ENCODE results near the gene ADD1.
"Not testable (repeated sequence)": the region's sequence is repeated elsewhere in the genome, so short reads cannot be mapped to it uniquely, and the experiment has no call there.

The ADD1 gene

DNA sequence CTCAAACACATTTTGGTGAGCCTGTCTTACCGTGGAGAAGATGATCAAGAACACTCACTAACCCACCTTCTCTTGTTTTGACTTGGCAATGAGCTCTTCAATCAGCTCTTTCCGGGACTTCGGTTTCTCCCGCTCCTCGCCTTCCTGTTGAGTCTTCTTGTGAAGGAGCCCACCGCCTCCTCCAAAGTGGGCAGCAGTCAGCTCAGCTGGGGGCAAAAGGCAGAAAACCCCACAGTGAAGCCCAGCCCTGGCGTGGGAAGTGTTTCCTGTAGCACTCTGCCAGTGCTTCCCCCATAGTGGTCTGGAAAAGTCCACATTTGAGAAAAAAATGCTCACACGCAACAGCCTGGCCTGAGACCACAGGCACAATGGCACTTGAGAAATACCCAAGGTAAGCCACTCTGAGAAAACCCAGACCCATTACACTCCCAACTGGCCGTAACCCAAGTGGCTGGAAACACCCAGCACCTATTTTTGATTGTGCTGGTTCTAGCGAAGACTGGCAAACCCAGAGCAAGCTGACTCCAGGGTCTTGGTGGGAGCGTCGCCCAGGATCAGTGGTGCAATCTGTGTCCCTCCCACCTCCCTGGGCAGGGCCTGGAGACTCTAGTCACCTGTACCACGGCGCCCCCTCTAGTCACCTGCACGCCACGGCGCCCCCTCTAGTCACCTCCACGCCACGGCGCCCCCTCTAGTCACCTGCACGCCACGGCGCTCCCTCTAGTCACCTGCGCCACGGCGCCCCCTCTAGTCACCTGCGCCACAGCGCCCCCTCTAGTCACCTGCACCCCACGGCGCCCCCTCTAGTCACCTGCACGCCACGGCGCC is 110.9 kb downstream of the ADD1 start:
- Histone ChIP-seq H3K4me1 (ENCODE audit: control insufficient read depth, insufficient read depth, low read length) (peaks cover 4% of the 10 kb centered on the region), H3K27me3 (ENCODE audit: control insufficient read depth in 1 of 2, insufficient read depth in 2 of 2, low read length in 2 of 2) (no peaks in the 10 kb centered on the region), H3K27ac (ENCODE audit: low read length) (no peak overlapping the region), H3K9me3 (ENCODE audit: control insufficient read depth in 2 of 2, low read length in 2 of 2) (no peaks in the 10 kb centered on the region), H3K9ac (ENCODE audit: low read length in 2 of 2) (no peak overlapping the region), H3K4me3 (ENCODE audit: low read length in 2 of 2) (no peak overlapping the region), H3K36me3 (ENCODE audit: control insufficient read depth in 2 of 2, insufficient read depth in 2 of 2, low read length in 2 of 2) (peaks cover 43 to 52% of the 10 kb centered on the region in 2 donors)

GRCh38 chr4:2955186-2956044 is 111.8 kb downstream of the ADD1 start:
- not testable (repeated sequence) for H3K4me1 ChIP-seq (ENCODE audit: control insufficient read depth, insufficient read depth, low read length)

GRCh38 chr4:2958446-2958845 is 114.8 kb downstream of the ADD1 start:
- peaks cover 15 to 23% of the 10 kb centered on the region in 2 donors for H3K36me3 ChIP-seq (ENCODE audit: control insufficient read depth in 2 of 2, insufficient read depth in 2 of 2, low read length in 2 of 2)
- H3K9ac ChIP-seq (ENCODE audit: low read length in 2 of 2) = no peak overlapping the region
- H3K27me3 ChIP-seq (ENCODE audit: control insufficient read depth in 1 of 2, insufficient read depth in 2 of 2, low read length in 2 of 2) = no peaks in the 10 kb centered on the region
- H3K4me1 ChIP-seq (ENCODE audit: control insufficient read depth, insufficient read depth, low read length) = peaks cover 15% of the 10 kb centered on the region
- no peak overlapping the region for H3K4me3 ChIP-seq (ENCODE audit: low read length in 2 of 2)
- no peaks in the 10 kb centered on the region for H3K9me3 ChIP-seq (ENCODE audit: control insufficient read depth in 2 of 2, low read length in 2 of 2)
- H3K27ac ChIP-seq (ENCODE audit: low read length) = no peak overlapping the region

More at GRCh38 chr4:2955186-2956044, 111.8 kb downstream of the ADD1 start:
- not testable (repeated sequence) for H3K27ac ChIP-seq (ENCODE audit: low read length); H3K9ac ChIP-seq (ENCODE audit: low read length in 2 of 2); H3K27me3 ChIP-seq (ENCODE audit: control insufficient read depth in 1 of 2, insufficient read depth in 2 of 2, low read length in 2 of 2); H3K4me3 ChIP-seq (ENCODE audit: low read length in 2 of 2); H3K9me3 ChIP-seq (ENCODE audit: control insufficient read depth in 2 of 2, low read length in 2 of 2)
- H3K36me3 ChIP-seq (ENCODE audit: control insufficient read depth in 2 of 2, insufficient read depth in 2 of 2, low read length in 2 of 2) = peaks cover 34 to 44% of the 10 kb centered on the region in 2 donors

DNA sequence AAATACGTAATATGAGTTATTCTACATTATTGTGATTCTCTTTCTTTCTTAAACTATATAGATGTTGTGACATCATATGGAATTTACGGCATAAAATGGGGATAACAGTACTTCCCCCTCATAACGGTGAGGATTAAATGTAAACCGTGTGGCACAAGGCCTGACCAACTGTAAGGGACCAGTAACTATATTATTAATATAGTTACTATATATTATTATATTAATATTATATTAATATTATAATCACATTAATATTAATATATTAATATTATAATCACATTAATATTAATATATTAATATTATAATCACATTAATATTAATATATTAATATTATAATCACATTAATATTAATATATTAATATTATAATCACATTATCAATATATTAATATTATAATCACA is 116.8 kb downstream of the ADD1 start:
- Histone ChIP-seq H3K4me1 (ENCODE audit: control insufficient read depth, insufficient read depth, low read length) (peaks cover 22% of the 10 kb centered on the region), H3K36me3 (ENCODE audit: control insufficient read depth in 2 of 2, insufficient read depth in 2 of 2, low read length in 2 of 2) (peaks cover 15 to 20% of the 10 kb centered on the region in 2 donors)
- not testable (repeated sequence) for H3K27me3 ChIP-seq (ENCODE audit: control insufficient read depth in 1 of 2, insufficient read depth in 2 of 2, low read length in 2 of 2); H3K9me3 ChIP-seq (ENCODE audit: control insufficient read depth in 2 of 2, low read length in 2 of 2); H3K4me3 ChIP-seq (ENCODE audit: low read length in 2 of 2); H3K27ac ChIP-seq (ENCODE audit: low read length); H3K9ac ChIP-seq (ENCODE audit: low read length in 2 of 2)

DNA sequence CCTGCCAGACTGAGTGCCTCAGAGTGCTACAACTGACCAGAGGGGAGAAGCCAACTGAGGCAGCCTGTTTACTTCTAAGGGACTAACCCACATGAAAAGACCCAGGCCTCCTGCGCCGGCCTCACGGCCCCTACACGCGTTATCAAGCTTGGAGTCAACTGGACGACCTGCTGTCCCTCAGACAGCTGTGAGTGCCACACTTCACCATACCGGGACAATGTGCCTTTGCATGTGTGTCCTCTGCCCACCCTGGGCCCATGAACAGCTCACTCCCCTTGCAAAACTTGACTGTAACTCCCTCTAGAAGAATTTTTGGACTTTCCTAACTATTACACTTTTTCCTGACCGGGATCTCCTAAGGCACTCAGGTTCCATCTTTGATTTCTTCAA is 117.8 kb downstream of the ADD1 start:
- Histone ChIP-seq H3K4me3 (ENCODE audit: low read length in 2 of 2) (peak overlapping the region in 1 of 2 donors; percentile 97), H3K9ac (ENCODE audit: low read length in 2 of 2) (peak overlapping the region; percentile 4 to 5), H3K4me1 (ENCODE audit: control insufficient read depth, insufficient read depth, low read length) (peaks cover 22% of the 10 kb centered on the region), H3K36me3 (ENCODE audit: control insufficient read depth in 2 of 2, insufficient read depth in 2 of 2, low read length in 2 of 2) (peaks cover 6 to 17% of the 10 kb centered on the region in 2 donors), H3K27ac (ENCODE audit: low read length) (no peak overlapping the region), H3K27me3 (ENCODE audit: control insufficient read depth in 1 of 2, insufficient read depth in 2 of 2, low read length in 2 of 2) (no peaks in the 10 kb centered on the region), H3K9me3 (ENCODE audit: control insufficient read depth in 2 of 2, low read length in 2 of 2) (no peaks in the 10 kb centered on the region)

DNA sequence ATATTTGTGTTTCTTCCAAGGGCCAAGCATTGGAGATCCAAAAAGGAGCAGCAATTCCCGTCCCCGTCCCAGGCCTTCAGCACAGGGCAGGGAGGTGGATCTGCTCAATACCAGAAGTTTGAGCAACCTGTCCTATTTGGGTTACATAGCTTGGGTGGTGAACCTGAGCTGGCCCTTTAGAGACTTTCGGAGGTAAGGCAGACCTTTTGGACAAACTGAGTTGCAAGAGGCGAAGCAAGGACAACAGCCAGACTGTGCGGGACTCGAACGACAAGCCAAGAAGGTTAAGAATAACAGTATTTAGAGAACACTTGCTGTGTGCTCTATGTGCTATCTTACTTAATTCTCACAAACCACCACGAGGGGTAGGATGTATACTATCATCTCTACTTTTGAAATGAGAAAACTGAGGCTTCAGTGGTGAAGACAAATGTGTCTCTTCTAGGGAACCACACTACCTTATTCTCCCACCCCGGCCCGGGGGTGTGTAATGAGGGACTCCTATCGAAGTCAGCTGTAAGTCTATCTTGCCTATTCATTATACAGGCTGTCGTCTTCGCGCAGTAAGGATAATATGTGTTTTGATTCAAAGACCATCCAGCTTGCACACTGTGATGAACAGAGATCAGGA is 118.3 kb downstream of the ADD1 start:
- Histone ChIP-seq H3K4me1 (ENCODE audit: control insufficient read depth, insufficient read depth, low read length) (peaks cover 22% of the 10 kb centered on the region), H3K9ac (ENCODE audit: low read length in 2 of 2) (peak overlapping the region; percentile 92 to 96), H3K27me3 (ENCODE audit: control insufficient read depth in 1 of 2, insufficient read depth in 2 of 2, low read length in 2 of 2) (no peaks in the 10 kb centered on the region), H3K36me3 (ENCODE audit: control insufficient read depth in 2 of 2, insufficient read depth in 2 of 2, low read length in 2 of 2) (peaks cover 4 to 13% of the 10 kb centered on the region in 2 donors), H3K27ac (ENCODE audit: low read length) (no peak overlapping the region), H3K4me3 (ENCODE audit: low read length in 2 of 2) (peak overlapping the region; percentile 84 to 97), H3K9me3 (ENCODE audit: control insufficient read depth in 2 of 2, low read length in 2 of 2) (no peaks in the 10 kb centered on the region)

DNA sequence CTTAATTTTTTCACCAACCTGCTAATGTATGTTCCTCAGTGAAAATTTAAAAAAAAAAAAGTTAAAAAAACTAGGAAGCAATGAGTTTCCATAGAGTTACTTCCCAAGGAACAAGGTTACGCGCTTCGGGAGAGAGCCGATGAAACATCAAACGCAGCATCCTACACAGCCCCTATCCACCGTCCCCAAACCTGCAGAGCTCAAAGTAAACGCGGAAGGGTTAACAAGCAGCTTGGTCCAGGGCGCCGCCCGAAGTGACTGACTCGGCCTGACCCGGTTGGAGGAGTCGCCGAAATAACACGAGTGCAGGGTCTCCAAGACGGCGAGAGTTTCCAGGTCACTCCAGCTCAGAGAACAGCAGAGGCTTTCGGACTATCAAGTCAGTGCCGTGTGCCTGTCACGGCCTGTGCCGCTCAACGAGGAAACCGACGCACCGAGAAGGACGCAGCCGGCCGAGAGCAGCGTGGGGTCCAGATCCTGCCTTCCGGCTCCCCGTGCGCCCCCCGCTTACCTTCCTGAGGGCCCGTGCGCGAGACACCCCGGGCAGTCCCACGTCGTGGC is 119.0 kb downstream of the ADD1 start:
- H3K4me3 ChIP-seq (ENCODE audit: low read length in 2 of 2) = peak overlapping the region; percentile 84 to 97
- H3K9me3 ChIP-seq (ENCODE audit: control insufficient read depth in 2 of 2, low read length in 2 of 2) = no peaks in the 10 kb centered on the region
- H3K9ac ChIP-seq (ENCODE audit: low read length in 2 of 2) = peak overlapping the region; percentile 92 to 96
- no peaks in the 10 kb centered on the region for H3K27me3 ChIP-seq (ENCODE audit: control insufficient read depth in 1 of 2, insufficient read depth in 2 of 2, low read length in 2 of 2)
- peaks cover 22% of the 10 kb centered on the region for H3K4me1 ChIP-seq (ENCODE audit: control insufficient read depth, insufficient read depth, low read length)
- H3K27ac ChIP-seq (ENCODE audit: low read length) = peak overlapping the region; percentile 80
- H3K36me3 ChIP-seq (ENCODE audit: control insufficient read depth in 2 of 2, insufficient read depth in 2 of 2, low read length in 2 of 2) = peaks cover 0 to 9% of the 10 kb centered on the region in 2 donors

- no peaks in the 10 kb centered on the region for H3K9me3 ChIP-seq (ENCODE audit: control insufficient read depth in 2 of 2, low read length in 2 of 2)
- H3K27me3 ChIP-seq (ENCODE audit: control insufficient read depth in 1 of 2, insufficient read depth in 2 of 2, low read length in 2 of 2) = no peaks in the 10 kb centered on the region
- H3K4me1 ChIP-seq (ENCODE audit: control insufficient read depth, insufficient read depth, low read length) = peaks cover 22% of the 10 kb centered on the region
- H3K36me3 ChIP-seq (ENCODE audit: control insufficient read depth in 2 of 2, insufficient read depth in 2 of 2, low read length in 2 of 2) = peaks cover 0 to 3% of the 10 kb centered on the region in 2 donors
- peak within 1 kb of the TSS; percentile 84 to 97 for H3K4me3 ChIP-seq (ENCODE audit: low read length in 2 of 2)
- peak within 1 kb of the TSS; percentile 80 for H3K27ac ChIP-seq (ENCODE audit: low read length)
- H3K9ac ChIP-seq (ENCODE audit: low read length in 2 of 2) = peak within 1 kb of the TSS; percentile 92 to 96
These were observed 119.7 kb downstream of the ADD1 start, which contains the start of the genes GRK4 and NOP14 for GRCh38 chr4:2963175-2963965. TSS of gene GRK4 (plus strand) at chr4:2963571. CDS start at chr4:2964071, 500 bp downstream. TSS of gene NOP14 (minus strand) at chr4:2963406. CDS start at chr4:2963319, 87 bp downstream.

- Histone ChIP-seq H3K9me3 (ENCODE audit: control insufficient read depth in 2 of 2, low read length in 2 of 2) (no peaks in the 10 kb centered on the region), H3K4me3 (ENCODE audit: low read length in 2 of 2) (peak overlapping the region; percentile 84 to 97), H3K36me3 (ENCODE audit: control insufficient read depth in 2 of 2, insufficient read depth in 2 of 2, low read length in 2 of 2) (no peaks in the 10 kb centered on the region), H3K9ac (ENCODE audit: low read length in 2 of 2) (peak overlapping the region; percentile 65 to 74), H3K27ac (ENCODE audit: low read length) (peak overlapping the region; percentile 37), H3K4me1 (ENCODE audit: control insufficient read depth, insufficient read depth, low read length) (peaks cover 19% of the 10 kb centered on the region), H3K27me3 (ENCODE audit: control insufficient read depth in 1 of 2, insufficient read depth in 2 of 2, low read length in 2 of 2) (no peaks in the 10 kb centered on the region)
These were observed 120.4 kb downstream of the ADD1 start for GRCh38 chr4:2963966-2964471.

All from stomach smooth muscle (tissue), 2 donors.